HG02840 (cell line): ENCODE results near the gene PRDM7.
"Not testable (repeated sequence)": the region's sequence is repeated elsewhere in the genome, so short reads cannot be mapped to it uniquely, and the experiment has no call there.

Source experiments
- ATAC-seq: cut with Tn5 transposase; IDR thresholded peaks from one replicate; pipeline ENCODE4 v1.9.1; 2021; ENCODE audit warnings: mild to moderate bottlenecking, moderate library complexity, moderate number of reproducible peaks; ENCODE audit not compliant: unreplicated experiment, low FRiP score

The PRDM7 gene

DNA sequence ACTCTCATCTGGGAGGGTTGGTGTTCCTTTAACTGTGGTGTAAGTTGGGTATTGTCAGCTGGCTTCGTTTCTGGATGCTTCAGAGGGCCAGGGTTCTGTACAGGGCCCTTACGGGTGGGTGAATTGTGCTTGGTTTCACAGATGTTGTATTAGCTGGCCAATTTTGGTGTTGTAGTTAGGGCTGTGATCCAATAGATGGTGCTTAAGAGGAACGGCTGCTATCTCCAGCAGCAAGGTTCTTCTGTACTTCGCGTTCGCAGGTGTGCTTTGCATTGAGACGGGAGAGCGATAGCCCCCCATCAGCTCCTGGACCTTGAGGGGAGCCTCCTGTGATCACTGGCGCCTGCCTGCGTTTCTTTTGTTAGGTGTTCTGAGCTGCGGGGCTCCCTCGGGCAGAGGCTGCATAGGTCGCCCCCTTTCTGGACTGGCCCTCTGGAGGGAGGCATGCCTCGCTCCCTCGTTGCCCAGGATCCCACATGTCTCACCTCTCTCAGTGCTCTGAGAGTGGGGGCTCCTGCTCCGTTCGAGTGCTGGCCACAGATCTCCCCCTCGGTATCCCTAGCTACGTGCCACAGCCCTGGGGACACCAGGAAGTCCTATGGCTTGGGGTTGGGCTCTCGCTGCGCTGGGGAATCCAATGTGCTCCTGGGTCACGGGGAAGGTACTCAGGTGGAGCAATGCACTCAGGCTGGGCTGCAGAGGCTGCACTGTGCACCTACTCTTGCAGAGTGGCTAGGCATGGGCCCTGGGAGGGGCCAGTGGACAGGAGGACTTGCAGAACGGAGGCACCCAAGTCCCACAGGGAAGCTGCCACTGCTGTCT lies 837 bp upstream of the PRDM7 start:
- ATAC-seq = peak; percentile 33

GRCh38 chr16:90072442-90073105 lies 4.6 kb downstream of the PRDM7 start:
- no peak for ATAC-seq

DNA sequence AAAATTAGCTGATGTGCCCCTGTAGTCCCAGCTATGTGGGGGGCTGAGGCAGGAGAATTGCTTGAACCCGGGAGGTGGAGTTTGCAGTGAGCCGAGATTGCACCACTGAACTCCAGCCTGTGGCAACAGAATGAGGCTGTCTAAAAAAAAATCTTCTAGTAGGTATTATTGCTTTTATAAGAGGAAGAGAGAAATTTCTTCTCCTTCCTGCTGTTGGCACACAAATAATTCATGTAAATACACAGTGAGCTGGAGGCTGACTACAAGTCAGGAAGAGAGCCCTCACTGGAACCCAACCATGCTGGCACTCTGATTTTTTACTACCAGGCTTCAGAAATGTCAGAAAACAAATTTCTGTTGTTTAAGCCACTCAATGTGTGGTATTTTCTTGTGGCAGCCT lies 6.7 kb downstream of the PRDM7 start:
- ATAC-seq = no peak

- no peak for ATAC-seq
These were observed 15.7 kb downstream of the PRDM7 start for GRCh38 chr16:90061437-90061836.

- ATAC-seq = no peak
These were observed 19.4 kb downstream of the PRDM7 start for GRCh38 chr16:90057738-90058173.

GRCh38 chr16:90056521-90056920 lies 20.6 kb downstream of the PRDM7 start:
- not testable (repeated sequence) for ATAC-seq

GRCh38 chr16:90055371-90055770 lies 21.8 kb downstream of the PRDM7 start:
- ATAC-seq = no peak

- no peak for ATAC-seq
These were observed 22.6 kb downstream of the PRDM7 start for GRCh38 chr16:90054554-90054953.

DNA sequence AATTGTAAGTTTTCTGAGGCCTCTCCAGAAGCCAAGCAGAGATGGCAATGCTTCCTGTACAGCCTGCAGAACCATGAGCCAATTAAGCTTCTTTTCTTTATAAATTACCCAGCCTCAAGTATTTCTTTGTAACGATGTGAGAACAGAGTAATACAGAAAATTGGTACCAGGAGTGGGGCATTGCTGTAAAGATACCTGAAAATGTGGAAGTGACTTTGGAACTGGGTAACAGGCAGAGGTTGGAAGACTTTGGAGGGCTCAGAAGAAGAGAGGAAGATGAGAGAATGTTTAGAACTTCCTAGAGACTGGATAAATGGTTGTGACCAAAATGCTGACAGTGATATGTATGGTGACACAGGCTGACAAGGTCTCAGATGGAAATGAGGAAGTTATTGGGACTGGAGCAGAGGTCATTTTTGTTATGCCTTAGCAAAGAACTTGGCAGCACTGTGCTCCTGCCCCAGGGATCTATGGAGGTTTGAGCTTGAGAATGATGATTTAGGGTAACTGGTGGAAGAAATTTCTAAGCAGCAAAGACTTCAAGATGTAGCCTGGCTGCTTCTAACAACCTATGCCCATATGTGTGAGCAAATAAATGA lies 23.1 kb downstream of the PRDM7 start:
- ATAC-seq = no peak

- ATAC-seq = no peak
These were observed 26.2 kb downstream of the PRDM7 start for GRCh38 chr16:90050969-90051368.

DNA sequence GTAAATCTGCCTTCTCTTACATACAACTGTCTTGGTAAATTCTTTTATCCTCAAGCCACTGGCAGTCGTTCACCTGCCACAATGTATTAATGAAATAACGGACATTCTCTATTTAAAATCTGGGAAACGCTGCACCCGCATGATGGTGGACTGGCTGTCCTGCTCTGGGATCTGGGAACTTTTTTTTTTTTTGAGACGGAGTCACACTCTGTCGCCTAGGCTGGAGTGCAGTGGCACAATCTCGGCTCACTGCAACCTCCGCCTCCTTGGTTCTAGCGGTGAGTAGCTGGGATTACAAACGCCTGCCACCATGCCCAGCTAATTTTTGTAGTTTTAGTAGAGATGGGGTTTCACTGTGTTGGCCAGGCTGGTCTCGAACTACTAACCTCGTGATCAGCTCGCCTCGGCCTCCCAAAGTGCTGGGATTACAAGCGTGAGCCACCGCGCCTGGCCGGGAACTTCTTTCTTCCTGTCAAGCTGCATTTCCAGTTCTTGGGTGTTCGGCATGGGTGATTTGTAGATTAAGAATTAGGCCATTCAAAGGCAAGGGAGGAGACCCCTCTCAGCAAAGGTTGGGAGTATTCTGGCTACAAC lies 28.3 kb downstream of the PRDM7 start:
- ATAC-seq = no peak

DNA sequence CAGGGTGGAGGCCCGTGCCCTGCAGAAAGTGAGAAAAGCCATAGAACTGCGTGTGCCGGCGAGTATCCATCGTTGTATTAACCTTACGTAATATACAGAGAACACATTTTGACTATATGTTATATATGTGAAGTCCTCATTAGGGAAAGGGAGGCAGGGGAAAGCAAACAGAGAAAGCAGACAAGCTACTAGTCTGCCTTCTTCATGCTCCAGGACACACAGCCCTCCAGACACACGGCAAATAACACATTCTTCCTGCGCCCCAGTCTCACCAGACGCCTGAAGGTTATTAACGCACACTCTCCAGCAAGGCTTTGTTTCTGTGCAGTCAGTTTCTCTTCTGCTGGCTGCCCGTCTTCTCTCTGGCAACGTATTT lies 28.8 kb downstream of the PRDM7 start:
- ATAC-seq = no peak

GRCh38 chr16:90047714-90048346 lies 29.3 kb downstream of the PRDM7 start:
- ATAC-seq = no peak

- ATAC-seq = no peak
These were observed 30.0 kb downstream of the PRDM7 start for GRCh38 chr16:90046971-90047713.

DNA sequence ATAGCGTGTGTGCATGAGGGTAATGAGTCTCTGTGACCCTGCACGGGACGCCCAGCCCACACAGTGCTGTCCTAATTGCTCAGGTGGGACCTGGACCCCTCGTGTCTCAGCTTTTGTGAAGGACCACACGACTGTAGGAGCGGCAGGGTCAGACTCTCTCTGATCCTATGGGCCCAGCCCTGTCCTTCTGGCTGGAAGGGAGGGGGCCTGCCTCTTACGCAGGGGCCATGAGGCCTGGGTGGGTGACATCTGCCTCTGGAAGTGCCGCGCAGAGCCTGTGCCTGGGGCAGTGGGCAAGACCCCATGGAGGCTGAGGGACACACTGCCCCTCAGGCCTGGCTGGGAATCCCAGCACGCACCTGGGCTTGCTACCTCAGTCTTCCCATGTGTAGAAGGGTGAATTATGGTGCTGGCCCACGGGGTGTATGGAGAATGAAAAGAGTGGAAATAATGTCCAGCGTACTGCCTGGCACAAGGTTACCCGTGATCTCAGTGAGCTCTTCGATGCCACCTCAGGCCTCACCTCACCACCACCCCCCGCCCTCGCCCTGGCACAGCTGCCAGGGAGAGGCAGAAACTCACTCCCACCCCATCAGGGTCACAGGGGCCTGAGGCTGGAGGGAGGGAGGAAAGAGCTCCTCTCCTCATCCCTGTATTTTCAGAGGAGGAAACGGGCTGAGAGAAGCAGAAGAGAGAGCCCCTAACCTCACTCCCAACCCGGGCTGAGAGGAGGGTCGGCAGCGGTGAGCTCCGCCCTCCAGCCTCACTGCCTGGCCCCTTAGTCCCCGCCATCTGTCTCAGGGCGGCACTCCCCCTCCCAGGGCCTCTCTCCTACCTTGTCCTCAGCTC lies 30.8 kb downstream of the PRDM7 start:
- no peak for ATAC-seq

GRCh38 chr16:90044111-90044551 lies 33.0 kb downstream of the PRDM7 start:
- no peak for ATAC-seq

DNA sequence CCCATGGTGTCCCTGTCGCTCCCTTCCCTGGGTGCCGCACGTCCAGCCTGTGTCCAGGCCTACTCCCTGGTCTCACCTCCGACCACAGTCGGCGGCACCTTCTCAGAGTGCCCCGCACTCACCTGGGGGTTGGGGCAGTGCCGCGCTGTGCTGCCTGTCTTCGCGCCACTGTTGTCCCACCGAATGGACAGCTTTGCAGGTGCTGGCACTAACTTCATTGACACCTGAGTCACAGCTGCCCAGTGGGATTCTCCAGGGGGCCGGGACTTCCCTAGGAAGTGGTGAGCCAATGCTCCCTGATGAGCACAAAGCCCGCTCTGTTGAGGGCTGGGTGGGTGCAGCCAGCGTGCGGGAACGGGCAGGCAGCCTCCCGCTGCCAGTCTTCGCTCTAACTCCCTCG lies 33.6 kb downstream of the PRDM7 start:
- ATAC-seq = no peak

GRCh38 chr16:90042946-90043514 lies 34.1 kb downstream of the PRDM7 start:
- ATAC-seq = no peak
